HepG2 (cell line): ENCODE data around the gene SIGMAR1. TPM values are rescaled to one million over a fixed set of nuclear protein-coding genes. Genes with fewer than 3 reads are reported as not detected.

Source experiments
- ATAC-seq: fragments of 200-7000 bp; cut with Tn5 transposase; 3 replicates; pipeline ENCODE4 v1.9.1; 2020; ENCODE audit warnings: mild to moderate bottlenecking, moderate library complexity
- BruUV-seq: library from RNA; stranded (reverse); fragments of 400-500 nt; replicated peaks from 2 replicates; lab custom pipeline; 2021; lab: Mats Ljungman, UMichigan
- CTCF ChIA-PET: fragments of 300-600 bp; formaldehyde crosslinking; extraction: SDS; loops from one replicate; lab custom pipeline; 2021; ENCODE audit warnings: low total read pairs, inconsistent platforms, low intra/inter-chr PET ratio; lab: Yijun Ruan, JAX
- POLR2A ChIA-PET: fragments of 350-600 bp; sonication (Branson Sonifier 250); formaldehyde crosslinking; loops from one replicate; lab custom pipeline; 2020; ENCODE audit warnings: antibody characterized with exemption, inconsistent platforms; lab: Yijun Ruan, JAX
- DNase-seq: peaks from one replicate; pipeline ENCODE4 v3.0.0-alpha.2; 2015; ENCODE audit warnings: low spot score
- FAIRE-seq: peaks from 3 replicates; lab custom pipeline; 2011; peaks lifted over from hg19 to GRCh38; lab: Jason Lieb, UNC
- H2AFZ ChIP-seq: one replicate; pipeline ENCODE4 v1.6.1; 2011; ENCODE audit warnings: low read length, inconsistent platforms
- H3K27ac ChIP-seq: fragments of 300-600 bp; 3 replicates; pipeline ENCODE4 v1.8.0; 2011; ENCODE audit warnings: mixed run types, mild to moderate bottlenecking, mixed read lengths, low read length, inconsistent platforms; ENCODE audit not compliant: insufficient read depth; ENCODE audit errors: extremely low read length
- H3K27me3 ChIP-seq, 2 experiments: fragments of 200-600 bp in 1 of 2; 2 replicates in 1 of 2; 3 replicates in 1 of 2; pipeline versions ENCODE4 v1.6.0 to v1.8.0; 2011; ENCODE audit warnings: low read length in 2 of 2, mild to moderate bottlenecking in 2 of 2, moderate library complexity in 2 of 2, inconsistent platforms in 1 of 2; ENCODE audit not compliant: insufficient read depth in 2 of 2, control insufficient read depth in 1 of 2
- H3K36me3 ChIP-seq, 2 experiments: fragments of 200-600 bp in 1 of 2; replicated peaks in 1 of 2; 2 replicates in 1 of 2; 3 replicates in 1 of 2; pipeline versions ENCODE4 v1.5.1 to v1.8.0; 2011; ENCODE audit warnings: low read length in 2 of 2, inconsistent platforms in 1 of 2; ENCODE audit not compliant: insufficient read depth in 2 of 2, control insufficient read depth in 1 of 2
- H3K4me1 ChIP-seq: 2 replicates; pipeline ENCODE4 v1.5.1; 2012; ENCODE audit warnings: low read length, inconsistent platforms; ENCODE audit not compliant: insufficient read depth
- H3K4me2 ChIP-seq: 2 replicates; pipeline ENCODE4 v1.6.0; 2011; ENCODE audit warnings: low read depth, low read length, inconsistent platforms
- H3K4me3 ChIP-seq, 3 experiments: fragments of 200-600 bp in 1 of 3; sonication (generic), shearing (Covaris generic) in 1 of 3; replicated peaks in 1 of 3; 2 replicates each; pipeline ENCODE4 v1.5.1; 2011 to 2016; ENCODE audit warnings: low read length in 3 of 3, inconsistent platforms in 2 of 3, low read depth in 2 of 3, mild to moderate bottlenecking in 2 of 3, control low read depth in 1 of 3, mixed read lengths in 1 of 3; ENCODE audit not compliant: insufficient read depth in 1 of 3
- H3K79me2 ChIP-seq: one replicate; pipeline ENCODE4 v1.6.1; 2011; ENCODE audit warnings: low read length, inconsistent platforms; ENCODE audit not compliant: insufficient read depth
- H3K9ac ChIP-seq: 2 replicates; pipeline ENCODE4 v1.6.0; 2011; ENCODE audit warnings: mild to moderate bottlenecking, low read depth, low read length, inconsistent platforms; ENCODE audit not compliant: insufficient read depth
- H3K9me3 ChIP-seq: 2 replicates; pipeline ENCODE4 v1.5.1; 2012; ENCODE audit warnings: mild to moderate bottlenecking, low read length
- H4K20me1 ChIP-seq: 2 replicates; pipeline ENCODE4 v1.6.0; 2011; ENCODE audit warnings: inconsistent platforms, mild to moderate bottlenecking, low read length, moderate library complexity; ENCODE audit not compliant: insufficient read depth
- ATAD3A ChIP-seq: sonication (generic); formaldehyde crosslinking; IDR thresholded peaks from 2 replicates; pipeline ENCODE4 v1.4.0; 2020; ENCODE audit warnings: missing genetic modification reagents
- JDP2 ChIP-seq: sonication (generic); formaldehyde crosslinking; IDR thresholded peaks from 2 replicates; pipeline ENCODE4 v1.8.1; 2022; ENCODE audit warnings: missing genetic modification reagents, borderline replicate concordance
- KLF16 ChIP-seq, 2 experiments: sonication (generic) in 1 of 2; formaldehyde crosslinking in 1 of 2; IDR thresholded peaks; 2 replicates each; pipeline versions ENCODE4 v1.6.1 to v1.8.0; 2016 to 2023; ENCODE audit warnings: missing genetic modification reagents in 2 of 2, missing compliant biosample characterization in 1 of 2
- NCOA2 ChIP-seq: sonication (generic); formaldehyde crosslinking; IDR thresholded peaks from 2 replicates; pipeline ENCODE4 v1.8.0; 2022; ENCODE audit warnings: inconsistent platforms
- PHB2 ChIP-seq: fragments of 450-650 bp; IDR thresholded peaks from 2 replicates; pipeline ENCODE4 v1.6.1; 2018; ENCODE audit not compliant: partially characterized antibody
- RBM39 ChIP-seq: fragments of 200-400 bp; formaldehyde crosslinking; IDR thresholded peaks from one replicate; pipeline ENCODE4 v1.6.1; 2018; ENCODE audit warnings: antibody characterized with exemption, mild to moderate bottlenecking, low read depth, low read length; ENCODE audit not compliant: poor library complexity, severe bottlenecking
- RELA ChIP-seq: sonication (generic); formaldehyde crosslinking; IDR thresholded peaks from 2 replicates; pipeline ENCODE4 v1.4.0; 2020; ENCODE audit warnings: missing genetic modification reagents
- SAP130 ChIP-seq: IDR thresholded peaks from 2 replicates; pipeline ENCODE4 v1.6.1; 2016; ENCODE audit warnings: low read depth
- SMAD1 ChIP-seq: sonication (generic); formaldehyde crosslinking; IDR thresholded peaks from 2 replicates; pipeline ENCODE4 v1.4.0; 2020; ENCODE audit warnings: missing genetic modification reagents, low read depth, mild to moderate bottlenecking, borderline replicate concordance
- ZC3H13 ChIP-seq: sonication (generic); formaldehyde crosslinking; IDR thresholded peaks from 2 replicates; pipeline ENCODE4 v1.8.1; 2023; ENCODE audit warnings: mild to moderate bottlenecking, missing genetic modification reagents, moderate library complexity
- ZKSCAN8 ChIP-seq: IDR thresholded peaks from 2 replicates; pipeline ENCODE4 v1.6.1; 2016; ENCODE audit warnings: borderline replicate concordance, missing genetic modification reagents, missing compliant biosample characterization
- ZNF329 ChIP-seq: sonication (generic); formaldehyde crosslinking; IDR thresholded peaks from 2 replicates; pipeline ENCODE4 v1.9.0; 2021; ENCODE audit warnings: low read depth, mild to moderate bottlenecking, missing genetic modification reagents
- ZNF350 ChIP-seq: sonication (generic); formaldehyde crosslinking; IDR thresholded peaks from 2 replicates; pipeline ENCODE4 v1.4.0; 2020; ENCODE audit warnings: mild to moderate bottlenecking, low read depth, missing genetic modification reagents, borderline replicate concordance
- ZNF674 ChIP-seq: sonication (generic); formaldehyde crosslinking; IDR thresholded peaks from 2 replicates; pipeline ENCODE4 v1.5.0; 2020; ENCODE audit warnings: low read depth, mild to moderate bottlenecking, missing genetic modification reagents
- ZNF775 ChIP-seq: sonication (generic); formaldehyde crosslinking; IDR thresholded peaks from 2 replicates; pipeline ENCODE4 v1.4.0; 2020; ENCODE audit warnings: missing genetic modification reagents, mild to moderate bottlenecking, moderate library complexity, borderline replicate concordance
- WGBS: methylation state at CpG from one replicate; pipeline ENCODE4 v1.1.6; 2017; ENCODE audit warnings: low lambda C conversion rate; 5-methylcytosine and 5-hydroxymethylcytosine counted together
- in situ Hi-C: cut with HindIII; loops from 2 replicates; pipeline ENCODE4 v1.10.0; 2017; ENCODE audit warnings: low pct_unique_long_range_greater_than_20kb; ENCODE audit not compliant: extremely low pct_ligation_motif_present
- intact Hi-C: fragments of 100-400 bp; cut with micrococcal nuclease; formaldehyde crosslinking; loops from one replicate; pipeline ENCODE4 v1.10.0; 2022; ENCODE audit not compliant: unreplicated experiment
- polyA plus RNA-seq, 8 experiments: library from polyadenylated mRNA; depleted of rRNA in 3 of 8; stranded (reverse) in 7 of 8; unstranded in 1 of 8; fragments of >200 nt; fragmentation: Illumina TruSeq in 4 of 8; extraction: Trizol in 4 of 8; gene quantifications; 2 replicates each; pipeline versions ENCODE4 v1.2.1 to v1.2.3, GENCODE V29; 2011 to 2016; ENCODE audit warnings: low read depth in 4 of 8, missing spikeins in 1 of 8, mixed read lengths in 1 of 8; ENCODE audit not compliant: insufficient read depth in 1 of 8
- total RNA-seq, 5 experiments: library from RNA; depleted of rRNA; stranded (reverse); fragments of >200 nt; fragmentation: Illumina TruSeq; extraction: Trizol; gene quantifications; 2 replicates each; pipeline ENCODE4 v1.2.3, GENCODE V29; 2016; ENCODE audit warnings: low read depth in 1 of 5
- TF ChIP-seq, protein P1 (sequence below): sonication (generic); formaldehyde crosslinking; IDR thresholded peaks from 2 replicates; pipeline ENCODE4 v1.4.0; 2020; ENCODE audit warnings: low read depth, missing genetic modification reagents
- TF ChIP-seq, protein P2 (sequence below): sonication (generic); formaldehyde crosslinking; IDR thresholded peaks from 2 replicates; pipeline ENCODE4 v1.4.0; 2020; ENCODE audit warnings: mild to moderate bottlenecking, missing genetic modification reagents
- TF ChIP-seq, protein P3 (sequence below): fragments of 450-650 bp; IDR thresholded peaks from 2 replicates; pipeline ENCODE4 v1.6.1; 2016
- TF ChIP-seq, protein P4 (sequence below): IDR thresholded peaks from 2 replicates; pipeline ENCODE4 v1.6.1; 2012; ENCODE audit warnings: inconsistent platforms

The SIGMAR1 gene
- total and polyA plus RNA-seq, 2 of the 13 experiments (the other 11 are each of a cell fraction or from before 2014, with no cell fraction given) = 38.9 to 60.8 TPM

DNA sequence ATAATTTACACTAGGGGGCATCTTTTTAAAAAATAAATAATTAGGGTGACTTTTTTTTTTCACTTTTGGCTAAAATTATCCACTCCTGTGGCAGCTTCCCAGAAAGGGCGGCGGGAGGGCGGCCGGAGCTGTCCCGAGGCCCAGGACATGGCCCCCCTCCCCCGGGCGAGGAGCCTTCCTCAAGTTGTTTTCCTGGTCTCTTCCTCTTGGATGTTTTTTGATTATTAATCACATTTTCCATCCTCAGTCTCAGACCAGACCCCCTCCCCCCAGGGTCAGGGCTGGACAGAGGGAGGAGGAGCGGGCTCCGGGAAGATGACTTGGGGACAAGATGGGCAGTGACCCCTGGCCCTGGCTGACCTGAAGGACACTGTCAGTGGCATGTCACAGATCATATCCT, 43.4 kb downstream of the SIGMAR1 start:
- ATAC-seq (no peak), FAIRE-seq (no peak), DNase-seq (no peak)
- H3K9ac ChIP-seq = no peak overlapping the region
- CTCF ChIA-PET = no interaction called here
- no peak overlapping the region for H3K4me2 ChIP-seq
- no peak overlapping the region for H3K27ac ChIP-seq
- POLR2A ChIA-PET = no interaction called here
- peaks cover 28% of the 10 kb centered on the region; the same call in 1 of the 2 replicates for H3K4me1 ChIP-seq
- WGBS = 51% methylated on average over 9 of the region's 9 CpGs
- intact Hi-C loops (loop anchor here (5.0 kb wide), 1 partner anchor 92 kb away; no protein-coding TSS in a partner anchor), in situ Hi-C loops (loop anchor here (5.0 kb wide), 1 partner anchor 42 kb away; no protein-coding TSS in a partner anchor)
- H3K27me3 ChIP-seq = peaks cover 11 to 50% of the 10 kb centered on the region in 2 experiments
- TF ChIP-seq ATAD3A (CRISPR knock-in tag) (no peak), ZNF350 (no peak), RELA (no peak), PHB2 (no peak), ZNF329 (CRISPR knock-in tag) (no peak), SAP130 (CRISPR knock-in tag) (no peak), ZNF775 (CRISPR knock-in tag) (no peak), ZKSCAN8 (CRISPR knock-in tag) (no peak), JDP2 (CRISPR knock-in tag) (no peak), ZC3H13 (CRISPR knock-in tag) (no peak), NCOA2 (no peak), ZNF674 (no peak), RBM39 (no peak), SMAD1 (no peak), KLF16 (CRISPR knock-in tag; IDR thresholded peaks at IDR 0.05) (no peak)
- TF ChIP-seq, protein P1, sequence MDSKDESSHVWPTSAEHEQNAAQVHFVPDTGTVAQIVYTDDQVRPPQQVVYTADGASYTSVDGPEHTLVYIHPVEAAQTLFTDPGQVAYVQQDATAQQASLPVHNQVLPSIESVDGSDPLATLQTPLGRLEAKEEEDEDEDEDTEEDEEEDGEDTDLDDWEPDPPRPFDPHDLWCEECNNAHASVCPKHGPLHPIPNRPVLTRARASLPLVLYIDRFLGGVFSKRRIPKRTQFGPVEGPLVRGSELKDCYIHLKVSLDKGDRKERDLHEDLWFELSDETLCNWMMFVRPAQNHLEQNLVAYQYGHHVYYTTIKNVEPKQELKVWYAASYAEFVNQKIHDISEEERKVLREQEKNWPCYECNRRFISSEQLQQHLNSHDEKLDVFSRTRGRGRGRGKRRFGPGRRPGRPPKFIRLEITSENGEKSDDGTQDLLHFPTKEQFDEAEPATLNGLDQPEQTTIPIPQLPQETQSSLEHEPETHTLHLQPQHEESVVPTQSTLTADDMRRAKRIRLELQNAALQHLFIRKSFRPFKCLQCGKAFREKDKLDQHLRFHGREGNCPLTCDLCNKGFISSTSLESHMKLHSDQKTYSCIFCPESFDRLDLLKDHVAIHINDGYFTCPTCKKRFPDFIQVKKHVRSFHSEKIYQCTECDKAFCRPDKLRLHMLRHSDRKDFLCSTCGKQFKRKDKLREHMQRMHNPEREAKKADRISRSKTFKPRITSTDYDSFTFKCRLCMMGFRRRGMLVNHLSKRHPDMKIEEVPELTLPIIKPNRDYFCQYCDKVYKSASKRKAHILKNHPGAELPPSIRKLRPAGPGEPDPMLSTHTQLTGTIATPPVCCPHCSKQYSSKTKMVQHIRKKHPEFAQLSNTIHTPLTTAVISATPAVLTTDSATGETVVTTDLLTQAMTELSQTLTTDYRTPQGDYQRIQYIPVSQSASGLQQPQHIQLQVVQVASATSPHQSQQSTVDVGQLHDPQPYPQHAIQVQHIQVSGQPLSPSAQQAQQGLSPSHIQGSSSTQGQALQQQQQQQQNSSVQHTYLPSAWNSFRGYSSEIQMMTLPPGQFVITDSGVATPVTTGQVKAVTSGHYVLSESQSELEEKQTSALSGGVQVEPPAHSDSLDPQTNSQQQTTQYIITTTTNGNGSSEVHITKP (CRISPR knock-in tag) = no peak
- TF ChIP-seq, protein P2, sequence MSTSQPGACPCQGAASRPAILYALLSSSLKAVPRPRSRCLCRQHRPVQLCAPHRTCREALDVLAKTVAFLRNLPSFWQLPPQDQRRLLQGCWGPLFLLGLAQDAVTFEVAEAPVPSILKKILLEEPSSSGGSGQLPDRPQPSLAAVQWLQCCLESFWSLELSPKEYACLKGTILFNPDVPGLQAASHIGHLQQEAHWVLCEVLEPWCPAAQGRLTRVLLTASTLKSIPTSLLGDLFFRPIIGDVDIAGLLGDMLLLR (CRISPR knock-in tag) = no peak
- TF ChIP-seq, protein P3, sequence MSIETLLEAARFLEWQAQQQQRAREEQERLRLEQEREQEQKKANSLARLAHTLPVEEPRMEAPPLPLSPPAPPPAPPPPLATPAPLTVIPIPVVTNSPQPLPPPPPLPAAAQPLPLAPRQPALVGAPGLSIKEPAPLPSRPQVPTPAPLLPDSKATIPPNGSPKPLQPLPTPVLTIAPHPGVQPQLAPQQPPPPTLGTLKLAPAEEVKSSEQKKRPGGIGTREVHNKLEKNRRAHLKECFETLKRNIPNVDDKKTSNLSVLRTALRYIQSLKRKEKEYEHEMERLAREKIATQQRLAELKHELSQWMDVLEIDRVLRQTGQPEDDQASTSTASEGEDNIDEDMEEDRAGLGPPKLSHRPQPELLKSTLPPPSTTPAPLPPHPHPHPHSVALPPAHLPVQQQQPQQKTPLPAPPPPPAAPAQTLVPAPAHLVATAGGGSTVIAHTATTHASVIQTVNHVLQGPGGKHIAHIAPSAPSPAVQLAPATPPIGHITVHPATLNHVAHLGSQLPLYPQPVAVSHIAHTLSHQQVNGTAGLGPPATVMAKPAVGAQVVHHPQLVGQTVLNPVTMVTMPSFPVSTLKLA = no peak
- TF ChIP-seq, protein P4, sequence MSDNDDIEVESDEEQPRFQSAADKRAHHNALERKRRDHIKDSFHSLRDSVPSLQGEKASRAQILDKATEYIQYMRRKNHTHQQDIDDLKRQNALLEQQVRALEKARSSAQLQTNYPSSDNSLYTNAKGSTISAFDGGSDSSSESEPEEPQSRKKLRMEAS = no peak
- peaks cover 4% of the 10 kb centered on the region; the same call in 1 of the 2 replicates for H4K20me1 ChIP-seq
- no peak overlapping the region for H2AFZ ChIP-seq
- BruUV-seq = no TSS peak
- no peaks in the 10 kb centered on the region for H3K36me3 ChIP-seq
- no peaks in the 10 kb centered on the region for H3K79me2 ChIP-seq
- no peak overlapping the region for H3K4me3 ChIP-seq
- no peaks in the 10 kb centered on the region for H3K9me3 ChIP-seq
